Chondrocyte (in vitro differentiated cells): ENCODE results near the gene NSUN6. TPM values are rescaled to one million over a fixed set of nuclear protein-coding genes. Genes with fewer than 3 reads are reported as not detected.

Experiments
- DNase-seq: peaks from one replicate; pipeline ENCODE4 v3.0.0; 2021; ENCODE audit warnings: mixed read lengths, low spot score
- H3K27ac Mint-ChIP-seq: one replicate; pipeline ENCODE4 v1.8.0; 2021; ENCODE audit warnings: mild to moderate bottlenecking, moderate library complexity, mixed read lengths; ENCODE audit not compliant: unreplicated experiment
- H3K27me3 Mint-ChIP-seq: 2 replicates; pipeline ENCODE4 v1.8.0; 2021; ENCODE audit warnings: low read depth, mixed read lengths
- H3K36me3 Mint-ChIP-seq: 2 replicates; pipeline ENCODE4 v1.8.0; 2021; ENCODE audit warnings: low read depth, mixed read lengths
- H3K4me1 Mint-ChIP-seq: 2 replicates; pipeline ENCODE4 v1.8.0; 2021; ENCODE audit warnings: low read depth, mild to moderate bottlenecking, mixed read lengths
- H3K4me3 Mint-ChIP-seq: one replicate; pipeline ENCODE4 v1.8.0; 2021; ENCODE audit warnings: mild to moderate bottlenecking, moderate library complexity, mixed read lengths; ENCODE audit not compliant: unreplicated experiment
- H3K9me3 Mint-ChIP-seq: 2 replicates; pipeline ENCODE4 v1.8.0; 2021; ENCODE audit warnings: low read depth, mixed read lengths
- CTCF ChIP-seq: fragments of 200-600 bp; sonication (generic); IDR thresholded peaks from 2 replicates; pipeline ENCODE4 v1.5.0; 2021; ENCODE audit warnings: antibody characterized with exemption, mild to moderate bottlenecking, moderate library complexity
- total RNA-seq: library from RNA; stranded (reverse); gene quantifications from 3 replicates; pipeline ENCODE4 v1.2.1, GENCODE V29; 2021

The NSUN6 gene
- total RNA-seq, 1 donor from 2014 or later = 3.3 TPM

DNA sequence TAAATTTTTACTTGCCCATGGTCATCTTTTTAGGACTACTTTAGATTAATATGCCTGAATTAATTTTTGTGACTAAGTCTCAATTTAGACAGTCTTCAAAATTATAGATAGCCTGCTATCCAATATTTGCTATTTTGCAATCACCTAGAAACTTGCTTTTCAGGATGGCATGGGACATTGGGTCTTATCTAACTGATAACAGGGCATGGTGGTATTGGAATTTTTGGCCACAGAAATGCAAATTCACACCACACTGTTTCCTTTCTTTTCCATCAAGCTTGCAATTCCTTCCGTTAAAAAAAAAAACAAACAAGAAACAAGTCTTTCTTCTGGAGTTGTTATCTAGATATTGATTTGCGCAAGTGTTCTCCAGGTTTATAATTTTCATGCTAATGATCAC is 16.6 kb upstream of the NSUN6 start:
- DNase-seq = no peak
- H3K4me1 Mint-ChIP-seq = peaks cover 37% of the 10 kb centered on the region
- no peak overlapping the region for H3K4me3 Mint-ChIP-seq
- no peak for TF ChIP-seq CTCF
- no peaks in the 10 kb centered on the region for H3K9me3 Mint-ChIP-seq
- H3K27ac Mint-ChIP-seq = no peak overlapping the region
- no peaks in the 10 kb centered on the region for H3K27me3 Mint-ChIP-seq
- peaks cover 5% of the 10 kb centered on the region for H3K36me3 Mint-ChIP-seq

DNA sequence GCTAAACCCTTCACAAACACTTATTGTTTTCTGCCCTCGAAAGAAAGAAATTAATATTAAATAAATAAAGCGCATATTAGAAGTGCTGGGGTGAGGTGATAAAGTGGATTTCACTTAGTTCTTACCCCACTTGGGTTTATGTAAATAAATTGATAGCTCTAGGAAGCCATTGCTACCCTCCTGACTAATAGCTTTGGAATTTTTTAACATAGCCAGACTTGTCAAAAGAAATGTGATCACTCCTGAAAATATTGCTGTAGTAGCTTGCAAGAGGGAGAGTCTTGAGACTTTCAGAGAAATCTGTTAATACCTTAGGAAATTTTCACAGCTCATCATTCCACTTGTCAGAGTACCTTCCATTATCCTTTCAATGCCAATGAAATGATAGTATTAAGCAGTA is 15.4 kb upstream of the NSUN6 start:
- Mint-ChIP-seq H3K9me3 (no peaks in the 10 kb centered on the region), H3K36me3 (peaks cover 5% of the 10 kb centered on the region), H3K4me1 (peaks cover 46% of the 10 kb centered on the region), H3K27ac (peak overlapping the region; percentile 69), H3K4me3 (no peak overlapping the region), H3K27me3 (no peaks in the 10 kb centered on the region)
- DNase-seq = no peak
- TF ChIP-seq CTCF = no peak

- H3K4me3 Mint-ChIP-seq = no peak overlapping the region
These were observed 14.6 kb upstream of the NSUN6 start for GRCh38 chr10:18665815-18666558.

GRCh38 chr10:18664841-18665478 is 13.6 kb upstream of the NSUN6 start:
- Mint-ChIP-seq H3K9me3 (no peaks in the 10 kb centered on the region), H3K27ac (no peak overlapping the region), H3K36me3 (no peaks in the 10 kb centered on the region), H3K4me1 (peaks cover 63% of the 10 kb centered on the region), H3K27me3 (no peaks in the 10 kb centered on the region), H3K4me3 (no peak overlapping the region)
- TF ChIP-seq CTCF = no peak
- DNase-seq = no peak

More at GRCh38 chr10:18665815-18666558, 14.6 kb upstream of the NSUN6 start:
- Mint-ChIP-seq H3K9me3 (no peaks in the 10 kb centered on the region), H3K36me3 (peaks cover 5% of the 10 kb centered on the region), H3K27me3 (no peaks in the 10 kb centered on the region), H3K27ac (peak overlapping the region; percentile 75), H3K4me1 (peaks cover 54% of the 10 kb centered on the region)
- TF ChIP-seq CTCF = no peak
- no peak for DNase-seq

DNA sequence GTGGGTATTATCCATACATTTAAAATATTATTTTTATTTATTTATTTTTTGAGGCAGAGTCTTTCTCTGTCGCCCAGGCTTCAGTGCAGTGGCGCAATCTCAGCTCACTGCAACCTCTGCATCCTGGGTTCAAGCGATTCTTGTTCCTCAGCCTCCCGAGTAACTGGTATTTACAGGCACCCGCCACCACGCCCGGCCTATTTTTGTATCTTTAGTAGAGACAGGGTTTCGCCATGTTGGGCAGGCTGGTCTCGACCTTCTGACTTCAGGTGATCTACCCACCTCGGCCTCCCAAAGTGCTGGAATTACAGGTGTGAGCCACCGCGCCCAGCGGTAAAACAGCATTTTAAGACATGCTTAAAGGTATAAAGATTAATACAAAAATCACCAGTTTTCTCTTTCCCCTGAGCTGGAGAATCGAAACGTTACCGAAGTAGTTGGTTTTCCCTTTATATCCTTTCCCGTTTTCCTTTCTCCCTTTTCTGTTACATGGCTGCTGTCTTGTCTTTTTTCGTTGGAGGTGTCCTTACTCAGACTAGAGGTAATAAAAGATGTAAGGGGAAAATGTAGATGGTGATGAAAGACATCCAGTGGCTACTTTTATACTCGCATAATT is 9.5 kb upstream of the NSUN6 start:
- Mint-ChIP-seq H3K4me3 (peak overlapping the region; percentile 97), H3K27me3 (no peaks in the 10 kb centered on the region)

More for the DNA sequence above, 9.5 kb upstream of the NSUN6 start:
- H3K9me3 Mint-ChIP-seq = no peaks in the 10 kb centered on the region
- peak overlapping the region; percentile 49 for H3K27ac Mint-ChIP-seq
- H3K36me3 Mint-ChIP-seq = no peaks in the 10 kb centered on the region
- no peak for TF ChIP-seq CTCF
- no peak for DNase-seq
- H3K4me1 Mint-ChIP-seq = peaks cover 50% of the 10 kb centered on the region
